Endothelial cell of umbilical vein (primary cell): Measurements from ENCODE around the gene CACNA1C.

Source experiments
- CTCF ChIP-seq, 2 donors: IDR thresholded peaks; 1 replicate in 1 of 2; 2 replicates in 1 of 2; pipeline ENCODE4 v1.5.1; 2011; ENCODE audit warnings: low read length in 2 of 2, mild to moderate bottlenecking in 2 of 2, moderate library complexity in 2 of 2, control low read depth in 1 of 2, inconsistent platforms in 1 of 2, low read depth in 1 of 2; ENCODE audit not compliant: insufficient read depth in 1 of 2; ENCODE audit errors: extremely low read depth in 1 of 2
- MAX ChIP-seq: IDR thresholded peaks from 2 replicates; pipeline ENCODE4 v1.6.1; 2011; ENCODE audit not compliant: insufficient read depth, insufficient read length
- POLR2A ChIP-seq: IDR thresholded peaks from 2 replicates; pipeline ENCODE4 v1.6.1; 2012; ENCODE audit warnings: low read depth, mild to moderate bottlenecking, control low read depth, low read length

- TF ChIP-seq CTCF (IDR thresholded peaks at IDR 0.05; ENCODE audit: extremely low read depth in 1 of 2, insufficient read depth in 1 of 2, low read depth in 1 of 2, low read length in 2 of 2) (no peak), POLR2A (no peak), MAX (no peak)
Observed at GRCh38 chr12:2290091-2290490, 237.3 kb downstream of the CACNA1C start.
